COR-L47 (cell line): ENCODE data around the gene AGRP.

Experiments used
- DNase-seq: peaks from one replicate; lab custom pipeline; 2025; lab: John Stamatoyannopoulos, UW

Gene AGRP

DNA sequence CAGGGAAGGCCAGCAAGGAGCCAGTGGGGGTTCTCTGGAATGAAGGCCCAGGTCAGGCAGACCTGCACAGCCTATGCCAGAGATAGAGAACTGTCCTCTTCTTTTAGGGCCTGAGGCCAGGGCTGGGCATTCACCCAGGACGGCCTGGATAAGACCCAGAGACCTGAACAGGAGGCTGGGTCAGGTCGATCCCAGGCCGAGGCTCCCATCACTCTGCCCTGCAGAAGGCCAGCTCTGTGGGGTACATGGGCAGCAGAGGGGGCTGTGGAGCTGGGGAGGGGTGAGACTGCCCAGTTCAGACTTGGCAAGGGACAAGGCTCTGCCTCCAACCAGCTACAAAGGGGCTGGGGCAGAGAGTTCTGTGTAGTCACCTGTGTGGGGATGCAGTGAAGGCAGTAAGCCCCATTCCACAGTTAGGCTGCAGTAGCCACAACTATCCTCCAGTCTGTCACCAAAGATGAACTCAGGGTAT, 37.9 kb downstream of the AGRP start:
- no peak for DNase-seq

DNA sequence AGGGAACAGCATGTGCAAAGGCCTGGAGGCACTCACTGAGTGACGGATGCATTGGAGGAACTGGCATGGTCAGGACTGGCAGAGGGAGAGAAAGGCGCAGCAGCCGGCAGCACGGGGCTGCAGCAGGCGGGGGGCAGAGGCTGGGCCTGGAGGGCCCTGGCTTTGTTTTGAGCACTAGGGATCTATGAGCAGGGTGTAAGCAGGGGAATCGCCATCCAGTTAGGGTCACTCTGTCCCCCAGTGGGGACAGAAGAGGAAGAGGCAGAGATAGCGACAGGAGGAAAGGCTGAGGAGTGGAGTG, 38.3 kb downstream of the AGRP start:
- DNase-seq, result no peak

DNA sequence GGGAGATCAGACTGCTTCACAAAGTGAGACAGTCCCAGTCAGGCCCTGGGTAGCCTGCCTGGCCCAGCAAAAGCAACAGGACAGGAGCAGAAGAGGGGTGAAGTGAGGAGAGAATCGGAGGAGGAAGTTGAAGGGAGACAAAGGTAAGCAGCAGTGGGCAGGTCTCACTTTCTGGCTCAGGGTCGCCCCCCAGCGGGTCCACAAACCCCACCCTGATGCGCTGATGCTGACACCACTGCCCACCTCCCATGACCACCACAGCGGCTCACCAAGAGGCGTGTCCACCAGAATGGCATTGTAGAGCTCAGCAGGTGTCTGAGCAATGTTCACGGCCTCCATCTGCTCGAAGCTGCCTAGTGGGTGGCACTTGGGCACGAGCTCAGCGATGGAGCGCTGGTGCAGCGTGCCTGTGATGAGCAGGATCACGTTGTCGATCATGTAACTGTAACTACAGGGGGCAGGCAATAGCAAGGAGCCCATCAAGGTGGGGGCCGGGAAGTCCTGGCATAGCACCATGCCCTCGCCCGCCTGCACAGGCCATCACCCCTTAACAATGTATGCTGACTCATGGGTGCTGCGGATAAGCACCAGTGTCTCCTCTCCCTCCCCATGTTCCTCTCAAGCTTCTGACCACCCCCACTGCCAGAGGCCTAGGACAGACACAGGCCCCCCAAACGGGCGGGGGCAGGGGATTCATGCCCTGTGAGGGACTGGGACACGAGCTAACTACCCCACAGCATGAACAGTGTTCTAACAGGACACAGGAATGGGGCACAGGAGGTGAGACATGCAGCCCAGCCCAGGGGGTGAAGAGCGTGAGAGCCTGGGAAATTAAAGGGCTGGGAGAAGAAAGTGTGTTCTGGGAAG, 38.9 kb downstream of the AGRP start:
- DNase-seq, result peak; percentile 36

DNA sequence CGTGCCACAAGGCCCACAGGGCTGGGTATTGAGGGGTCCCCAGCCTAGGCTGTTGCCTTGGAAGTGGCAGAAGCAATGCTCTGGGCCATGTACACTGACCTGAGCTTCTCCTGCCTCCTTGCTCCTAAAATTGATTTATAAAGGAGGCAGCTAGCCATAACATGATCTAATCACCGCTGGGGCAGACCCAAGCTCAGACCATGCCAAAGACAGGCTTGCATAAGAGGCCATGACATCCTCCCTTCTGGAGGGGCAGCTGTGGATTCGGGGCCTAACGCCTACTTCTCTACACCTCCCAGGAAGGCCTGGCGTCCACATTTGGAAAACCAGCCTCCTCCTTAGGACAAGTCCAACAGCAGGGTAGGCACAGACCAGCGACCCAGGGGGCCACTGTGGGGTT, 40.1 kb downstream of the AGRP start:
- no peak for DNase-seq

DNA sequence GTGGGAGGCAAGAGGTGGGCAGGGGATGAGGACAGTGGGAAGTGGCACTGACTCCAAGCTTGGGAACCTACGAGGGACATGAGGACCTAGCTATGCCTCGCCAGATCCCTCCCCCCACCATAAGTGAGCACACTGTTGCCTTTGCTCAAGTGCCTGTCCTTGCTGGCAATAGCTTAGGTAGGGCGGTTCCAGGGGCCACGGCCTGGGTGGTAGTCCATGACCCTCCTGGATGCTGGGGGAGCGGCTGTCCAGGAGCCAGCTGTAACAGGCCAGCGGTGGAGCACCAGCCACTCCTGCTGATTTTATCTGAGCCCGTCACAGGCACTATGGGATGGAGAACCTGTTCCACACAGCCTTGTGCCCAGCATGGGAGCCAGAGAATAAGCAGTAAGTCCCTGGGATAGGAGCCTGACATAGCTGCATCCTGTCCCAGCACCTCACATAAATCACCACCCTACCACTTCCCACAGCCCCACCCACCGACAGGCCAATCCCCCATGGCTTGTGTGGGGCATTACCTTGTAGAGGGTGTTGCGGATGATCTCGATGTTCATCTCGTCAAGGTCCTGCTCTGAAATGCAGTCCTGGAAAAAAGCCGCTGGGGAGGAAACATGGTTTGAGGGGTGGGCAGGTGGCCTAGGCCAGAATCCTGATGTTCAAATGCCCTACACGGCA, 40.6 kb downstream of the AGRP start:
- no peak for DNase-seq

DNA sequence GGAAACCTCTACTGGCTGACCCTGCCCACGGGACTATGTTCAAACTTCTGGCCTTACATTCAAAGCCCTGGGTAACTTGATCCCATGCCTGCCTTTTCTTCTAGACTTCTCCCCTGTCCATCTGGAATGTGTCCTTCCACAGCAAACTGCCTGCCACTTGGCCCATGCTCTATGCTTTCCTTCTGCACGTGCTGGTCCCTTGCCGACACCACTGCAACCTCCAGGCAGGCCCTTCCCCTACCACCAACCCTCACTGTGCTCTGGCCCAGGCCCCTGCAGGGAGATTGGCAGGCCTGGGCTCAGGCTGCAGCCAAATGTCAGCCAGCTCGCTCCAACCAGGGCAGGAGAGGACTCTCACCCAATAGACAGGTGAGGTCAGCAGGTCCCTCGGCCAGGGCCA, 41.4 kb downstream of the AGRP start:
- no peak for DNase-seq

DNA sequence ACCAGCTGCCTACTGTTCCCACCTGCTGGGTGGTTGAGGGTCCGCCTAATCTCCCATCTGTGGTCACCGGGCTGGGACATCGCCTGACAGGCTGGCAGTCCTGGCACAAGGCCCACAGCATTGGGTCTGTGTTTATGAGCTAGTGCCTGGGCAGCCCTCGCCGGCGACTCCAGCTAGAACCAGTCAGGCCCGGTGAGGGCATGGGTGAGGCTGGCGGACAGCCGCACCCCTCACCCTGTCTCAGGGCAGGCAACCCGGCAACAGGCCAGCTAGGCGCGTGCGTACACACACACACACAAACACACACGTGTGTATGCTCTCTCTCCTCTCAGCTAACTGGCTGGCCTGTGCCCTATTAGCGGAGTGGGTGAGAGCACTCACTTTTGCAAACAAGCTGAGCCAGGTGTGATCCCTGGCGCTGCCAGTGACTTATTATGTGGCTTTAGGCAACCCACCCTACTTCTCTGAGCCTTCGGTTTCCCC, 42.0 kb downstream of the AGRP start:
- peak; percentile 94 for DNase-seq

DNA sequence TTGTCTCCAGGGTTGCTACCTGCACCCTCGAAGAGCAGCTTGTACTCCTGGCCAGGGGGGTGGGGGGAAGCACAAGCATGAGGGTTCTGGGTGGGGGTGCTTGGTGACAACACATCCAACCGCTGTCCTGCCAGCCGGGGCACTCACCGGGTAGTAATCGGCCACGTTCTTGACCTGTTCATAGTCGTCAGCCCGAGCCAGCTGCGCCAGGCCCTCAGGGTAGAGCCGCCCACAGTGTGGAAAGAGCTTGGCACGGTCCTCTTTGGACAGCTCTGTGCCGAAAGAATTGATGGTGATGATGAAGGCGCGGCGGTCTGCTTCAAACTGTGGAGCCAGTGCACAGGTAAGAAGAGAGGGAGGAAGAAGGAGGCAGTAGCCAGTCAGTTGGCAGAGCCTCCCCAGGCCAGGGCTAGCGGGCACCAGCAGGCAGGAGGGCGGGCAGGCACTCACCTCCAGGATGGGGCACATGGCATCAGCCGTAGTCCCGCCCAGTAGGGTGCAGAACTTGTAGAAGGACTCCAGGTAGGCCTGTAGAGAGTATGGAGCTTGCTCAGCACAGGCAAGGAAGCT, 44.4 kb downstream of the AGRP start:
- DNase-seq, result no peak

DNA sequence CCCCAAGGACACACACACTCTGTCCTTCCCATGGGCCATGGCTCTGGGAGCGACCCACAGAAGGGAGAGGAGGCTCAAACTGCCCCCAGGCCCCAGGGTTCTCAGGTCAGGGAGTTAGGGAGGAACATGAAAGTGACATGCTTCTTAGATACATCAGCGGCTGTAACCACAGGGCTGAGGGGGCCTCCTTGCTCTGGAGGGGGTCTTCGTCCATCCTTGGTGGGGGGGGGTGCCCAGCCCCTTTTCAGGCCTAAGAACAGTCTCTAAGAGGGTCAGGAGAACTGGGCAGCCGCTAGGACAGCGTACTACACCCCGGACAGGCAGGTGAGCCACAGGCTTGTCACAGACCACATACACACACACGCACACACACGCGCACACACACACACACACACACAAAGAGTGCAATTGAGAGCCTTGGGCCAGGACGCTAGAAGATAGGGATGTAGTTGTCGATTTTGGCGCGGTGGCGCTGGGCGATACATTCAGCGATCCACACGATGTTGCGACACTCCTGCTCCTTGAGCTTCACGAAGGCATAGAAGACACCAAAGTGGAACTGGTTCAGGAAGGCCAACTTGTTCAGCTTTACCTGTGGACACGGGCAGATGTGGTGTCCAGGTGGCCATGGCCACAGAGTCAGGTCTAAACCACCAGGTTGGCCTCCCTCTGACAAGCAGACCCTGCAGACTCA, 45.1 kb downstream of the AGRP start:
- no peak for DNase-seq

DNA sequence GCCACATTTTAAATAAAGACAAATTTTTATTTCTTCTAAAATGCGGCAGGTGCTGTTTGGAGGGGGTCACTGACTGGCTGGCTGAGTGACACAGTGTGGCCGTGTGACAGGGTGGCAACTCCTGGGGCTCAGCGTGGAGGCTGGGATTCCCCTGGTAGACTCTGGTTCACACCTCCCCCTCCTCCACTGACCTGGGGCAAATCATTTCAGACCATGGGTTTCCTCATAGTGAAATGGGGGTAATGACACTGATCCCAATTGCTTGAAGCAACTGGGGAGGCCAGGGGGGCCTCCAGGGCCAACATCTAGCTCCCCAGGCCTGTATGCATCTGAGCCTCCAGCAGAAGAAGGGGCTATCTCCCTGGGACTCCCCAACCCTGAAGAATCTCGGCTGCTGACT, 45.8 kb downstream of the AGRP start:
- DNase-seq, result no peak

DNA sequence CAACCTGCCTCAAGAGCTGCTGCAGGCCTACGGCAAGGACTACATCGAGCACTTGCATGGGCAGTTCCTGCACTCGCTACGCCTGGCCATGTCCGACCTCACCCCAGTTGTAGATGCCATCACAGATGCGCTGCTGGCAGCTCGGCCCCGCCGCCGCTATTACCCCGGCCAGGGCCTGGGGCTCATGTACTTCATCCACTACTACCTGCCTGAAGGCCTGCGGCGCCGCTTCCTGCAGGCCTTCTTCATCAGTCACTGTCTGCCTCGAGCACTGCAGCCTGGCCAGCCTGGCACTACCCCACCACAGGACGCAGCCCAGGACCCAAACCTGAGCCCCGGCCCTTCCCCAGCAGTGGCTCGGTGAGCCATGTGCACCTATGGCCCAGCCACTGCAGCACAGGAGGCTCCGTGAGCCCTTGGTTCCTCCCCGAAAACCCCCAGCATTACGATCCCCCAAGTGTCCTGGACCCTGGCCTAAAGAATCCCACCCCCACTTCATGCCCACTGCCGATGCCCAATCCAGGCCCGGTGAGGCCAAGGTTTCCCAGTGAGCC, 46.6 kb downstream of the AGRP start:
- no peak for DNase-seq

DNA sequence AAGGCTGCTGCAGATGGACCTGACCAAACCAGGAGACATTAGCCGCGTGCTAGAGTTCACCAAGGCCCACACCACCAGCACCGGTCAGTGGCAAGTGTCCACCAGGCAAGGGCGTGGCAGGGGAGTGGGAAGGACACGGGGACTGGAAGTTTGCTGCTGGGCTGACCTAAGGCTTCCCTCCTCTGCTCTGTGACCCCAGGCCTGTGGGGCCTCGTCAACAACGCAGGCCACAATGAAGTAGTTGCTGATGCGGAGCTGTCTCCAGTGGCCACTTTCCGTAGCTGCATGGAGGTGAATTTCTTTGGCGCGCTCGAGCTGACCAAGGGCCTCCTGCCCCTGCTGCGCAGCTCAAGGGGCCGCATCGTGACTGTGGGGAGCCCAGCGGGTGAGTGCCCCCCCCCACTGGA, 47.6 kb downstream of the AGRP start:
- DNase-seq, result no peak

DNA sequence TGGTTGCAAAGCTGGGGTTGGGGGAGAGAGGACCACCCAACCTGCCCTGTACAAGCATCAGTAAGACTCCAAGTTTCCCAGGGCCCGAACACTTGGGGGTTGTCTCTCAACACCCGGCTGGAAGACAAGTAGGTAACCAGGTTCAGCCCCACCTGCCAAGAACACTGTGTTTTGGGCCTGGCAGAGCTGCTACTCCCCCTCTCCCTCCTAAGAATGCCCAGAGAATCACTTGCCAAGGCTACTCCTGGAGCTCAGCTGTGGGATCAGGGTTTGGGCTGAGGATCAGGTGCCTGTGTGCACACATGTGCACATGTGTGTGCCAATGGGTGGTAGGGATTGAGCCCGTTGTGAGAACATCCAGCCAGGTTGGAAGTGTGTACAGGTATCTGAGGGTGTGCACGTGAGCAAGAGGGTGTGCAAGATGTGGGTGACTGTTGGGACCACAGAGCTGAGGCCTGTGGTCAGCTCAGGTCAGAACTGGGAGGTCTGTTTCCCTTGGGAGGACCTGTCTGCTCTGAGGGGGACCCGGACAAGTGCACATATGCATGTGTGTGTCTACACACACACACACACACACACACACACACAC, 50.1 kb downstream of the AGRP start:
- no peak for DNase-seq
